ENCODE data around the gene STXBP2. TPM values are rescaled to one million over a fixed set of nuclear protein-coding genes. Genes with fewer than 3 reads are reported as not detected.

STXBP2 gene
- 100 to 1,000 TPM in 1 of 3 donors, 10 to 100 TPM in 2; 43.6 to 114 (median 83.1) TPM for polyA plus RNA-seq

GRCh38 chr19:7636691-7637373 lies at the start of gene STXBP2:
TSS of gene STXBP2 (plus strand) at chr19:7637110. CDS start at chr19:7637150, 40 bp downstream.
- WGBS, 3 donors, result 4 to 7% (median 6%) methylated on average over 57 to 61 of the region's 61 CpGs

GRCh38 chr19:7589822-7590221 lies 47.1 kb upstream of the STXBP2 start:
- no peak overlapping the region for H3K27ac ChIP-seq (ENCODE audit: low read depth, low read length)
- WGBS, 3 donors, result 86 to 92% (median 89%) methylated on average over 7 of the region's 7 CpGs

More at GRCh38 chr19:7636691-7637373, at the start of gene STXBP2:
- H3K27ac ChIP-seq (ENCODE audit: low read depth, low read length), result peak within 1 kb of the TSS; percentile 62

DNA sequence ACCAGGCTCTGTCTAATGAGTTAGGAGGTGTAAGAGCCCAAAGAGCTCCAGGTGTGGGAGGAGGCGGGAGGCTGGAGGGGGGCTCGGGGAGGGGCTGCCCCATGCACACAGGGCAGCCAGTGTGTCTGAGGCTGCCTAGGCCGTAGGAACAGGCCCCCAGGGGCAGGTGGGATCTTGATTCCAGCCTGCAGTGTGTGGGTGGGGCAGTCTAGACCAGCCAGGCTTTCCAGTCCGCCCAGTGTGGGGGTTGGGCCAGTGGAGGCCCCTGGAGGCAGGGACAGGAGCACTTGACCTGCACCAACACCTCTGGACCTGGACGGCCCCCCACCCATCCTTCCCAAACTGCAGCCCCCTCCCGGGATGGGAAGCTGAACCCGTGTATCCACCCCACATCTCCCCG lies 46.7 kb upstream of the STXBP2 start:
- WGBS, 3 donors, result 31 to 58% (median 54%) methylated on average over 8 of the region's 8 CpGs
- no peak overlapping the region for H3K27ac ChIP-seq (ENCODE audit: low read depth, low read length)

- 0 to 1% (median 1%) methylated on average over 35 to 78 of the region's 78 CpGs for WGBS, 3 donors
- H3K27ac ChIP-seq (ENCODE audit: low read depth, low read length), result no peak within 1 kb of the TSS
Measured at GRCh38 chr19:7595466-7596133, 41.3 kb upstream of the STXBP2 start, which contains the start of gene CAMSAP3. TSS of gene CAMSAP3 (plus strand) at chr19:7595863. CDS start at chr19:7596003, 140 bp downstream.

- 2 to 4% (median 4%) methylated on average over 51 to 68 of the region's 70 CpGs for WGBS, 3 donors
- H3K27ac ChIP-seq (ENCODE audit: low read depth, low read length), result no peak overlapping the region
Measured at GRCh38 chr19:7596211-7596937, 40.5 kb upstream of the STXBP2 start.

DNA sequence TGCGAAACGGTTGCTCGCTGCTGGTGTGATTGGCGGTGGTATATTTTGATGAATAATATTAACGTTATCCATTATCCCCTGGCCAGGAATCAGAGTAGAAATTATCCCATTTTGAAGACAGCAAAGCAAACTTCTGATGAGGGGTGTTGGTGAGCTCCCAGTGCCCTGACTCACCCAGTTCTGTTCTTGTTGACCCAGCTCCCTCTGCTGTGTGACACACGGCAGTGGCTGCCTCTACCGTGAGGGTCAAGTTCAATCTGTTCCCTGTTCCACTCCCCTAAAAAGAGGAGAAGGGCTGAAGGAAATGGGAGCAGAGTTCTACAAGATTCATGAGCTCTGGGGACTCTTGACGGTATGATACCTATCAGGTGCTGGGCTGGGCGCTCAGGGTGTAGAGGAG lies 39.2 kb upstream of the STXBP2 start:
- WGBS, 3 donors, result 62 to 75% (median 66%) methylated on average over 9 of the region's 9 CpGs
- H3K27ac ChIP-seq (ENCODE audit: low read depth, low read length), result no peak overlapping the region

GRCh38 chr19:7598180-7598579 lies 38.7 kb upstream of the STXBP2 start:
- no peak overlapping the region for H3K27ac ChIP-seq (ENCODE audit: low read depth, low read length)
- WGBS, 3 donors, result 71 to 80% (median 75%) methylated on average over 6 of the region's 6 CpGs

GRCh38 chr19:7600721-7601120 lies 36.2 kb upstream of the STXBP2 start:
- no peak overlapping the region for H3K27ac ChIP-seq (ENCODE audit: low read depth, low read length)

DNA sequence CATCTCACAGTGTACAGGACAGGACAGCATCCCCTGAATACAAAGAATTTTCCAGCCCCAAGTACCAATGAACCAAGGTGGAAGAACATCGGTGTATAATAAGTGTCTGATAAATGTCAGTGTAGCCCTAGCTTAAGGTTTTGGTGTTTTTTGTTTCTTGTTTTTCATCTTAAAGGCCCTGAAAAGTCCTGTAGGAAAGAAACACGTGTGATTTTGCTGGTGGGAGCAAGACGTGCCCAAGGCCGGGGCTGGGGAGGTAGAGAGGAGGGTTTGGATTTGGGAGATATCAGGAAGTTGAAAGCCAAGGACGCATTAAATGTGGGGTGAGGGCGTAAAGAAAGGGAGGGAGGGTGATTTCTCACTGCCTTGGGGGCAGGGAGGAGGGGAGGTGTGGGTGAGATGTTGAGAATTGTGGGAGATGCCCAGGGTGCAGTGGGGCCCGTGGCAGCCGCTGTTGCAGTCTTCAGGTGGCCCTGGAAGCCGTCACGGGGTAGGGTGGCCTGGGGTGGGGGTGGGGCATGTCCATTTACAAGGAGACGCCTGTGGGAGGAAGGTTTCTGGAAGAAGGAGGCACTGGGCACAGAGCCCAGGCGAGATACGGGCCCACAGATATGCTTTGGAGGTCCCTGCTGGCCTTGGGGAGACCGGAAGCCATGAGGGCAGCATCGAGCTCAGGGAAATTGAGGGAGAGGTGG lies 34.5 kb upstream of the STXBP2 start:
- WGBS, 3 donors, result 24 to 36% (median 33%) methylated on average over 14 to 15 of the region's 15 CpGs
- no peak overlapping the region for H3K27ac ChIP-seq (ENCODE audit: low read depth, low read length)

GRCh38 chr19:7602935-7603497 lies 33.9 kb upstream of the STXBP2 start:
- H3K27ac ChIP-seq (ENCODE audit: low read depth, low read length), result no peak overlapping the region
- WGBS, 3 donors, result 51 to 60% (median 54%) methylated on average over 11 of the region's 11 CpGs

GRCh38 chr19:7603919-7604318 lies 33.0 kb upstream of the STXBP2 start:
- 68 to 79% (median 74%) methylated on average over 9 of the region's 9 CpGs for WGBS, 3 donors

DNA sequence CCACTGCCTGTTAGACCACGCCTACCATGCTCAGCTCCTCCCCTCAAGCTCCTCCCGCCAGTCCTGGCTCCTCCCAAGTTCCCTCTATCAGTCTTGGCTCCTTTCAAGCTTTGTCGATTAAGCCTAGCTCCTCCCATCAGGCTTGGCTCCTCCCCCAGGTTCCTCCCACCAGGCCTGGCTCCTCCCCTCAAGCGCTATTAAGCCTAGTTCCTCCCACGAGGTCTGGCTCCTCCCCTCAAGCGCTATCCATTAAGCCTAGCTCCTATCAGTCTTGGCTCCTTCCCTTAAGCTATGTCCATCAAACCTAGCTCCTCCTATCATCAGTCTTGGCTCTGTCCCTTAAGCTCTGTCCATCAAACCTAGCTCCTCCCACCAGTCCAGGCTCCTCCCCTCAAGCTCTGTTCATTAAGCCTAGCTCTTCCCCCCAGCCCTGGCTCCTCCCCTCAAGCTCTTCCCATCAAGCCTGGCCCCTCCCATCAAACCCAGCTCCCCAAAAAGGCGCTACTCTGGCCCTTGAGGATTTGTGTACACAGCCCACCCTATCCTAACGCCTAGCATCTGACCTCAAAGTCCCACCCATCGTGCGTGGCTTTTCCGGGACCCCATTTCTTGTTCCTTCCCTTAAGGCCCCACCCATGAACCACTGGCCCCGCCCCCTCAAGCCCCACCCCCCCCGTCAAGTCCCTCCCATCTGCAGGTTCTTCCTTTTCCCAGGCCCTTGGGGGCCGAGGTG lies 31.3 kb upstream of the STXBP2 start:
- no peak overlapping the region for H3K27ac ChIP-seq (ENCODE audit: low read depth, low read length)
- WGBS, 3 donors, result 65 to 79% (median 71%) methylated on average over 13 to 14 of the region's 14 CpGs

More at GRCh38 chr19:7603919-7604318, 33.0 kb upstream of the STXBP2 start:
- no peak overlapping the region for H3K27ac ChIP-seq (ENCODE audit: low read depth, low read length)

DNA sequence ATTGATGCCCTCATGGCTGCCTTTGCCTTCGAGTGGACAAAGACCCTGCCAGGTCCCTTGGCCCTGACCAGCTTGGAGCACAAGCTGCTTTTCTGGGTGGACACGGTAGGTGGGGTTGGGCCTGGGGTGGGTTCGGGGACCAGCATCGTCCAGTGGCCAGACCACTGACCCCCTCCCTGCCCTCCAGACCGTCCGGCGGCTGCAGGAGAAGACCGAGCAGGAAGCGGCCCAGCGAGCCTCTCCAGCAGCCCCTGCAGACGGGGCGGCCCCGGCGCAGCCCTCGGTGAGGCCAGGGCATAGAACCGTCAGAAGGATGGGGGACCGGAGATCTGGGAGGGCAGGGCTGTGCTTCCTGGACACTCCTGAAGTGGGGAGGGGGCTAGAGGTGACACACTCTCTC lies 30.6 kb upstream of the STXBP2 start:
- H3K27ac ChIP-seq (ENCODE audit: low read depth, low read length), result no peak overlapping the region
- WGBS, 3 donors, result 72 to 88% (median 80%) methylated on average over 16 to 17 of the region's 17 CpGs

DNA sequence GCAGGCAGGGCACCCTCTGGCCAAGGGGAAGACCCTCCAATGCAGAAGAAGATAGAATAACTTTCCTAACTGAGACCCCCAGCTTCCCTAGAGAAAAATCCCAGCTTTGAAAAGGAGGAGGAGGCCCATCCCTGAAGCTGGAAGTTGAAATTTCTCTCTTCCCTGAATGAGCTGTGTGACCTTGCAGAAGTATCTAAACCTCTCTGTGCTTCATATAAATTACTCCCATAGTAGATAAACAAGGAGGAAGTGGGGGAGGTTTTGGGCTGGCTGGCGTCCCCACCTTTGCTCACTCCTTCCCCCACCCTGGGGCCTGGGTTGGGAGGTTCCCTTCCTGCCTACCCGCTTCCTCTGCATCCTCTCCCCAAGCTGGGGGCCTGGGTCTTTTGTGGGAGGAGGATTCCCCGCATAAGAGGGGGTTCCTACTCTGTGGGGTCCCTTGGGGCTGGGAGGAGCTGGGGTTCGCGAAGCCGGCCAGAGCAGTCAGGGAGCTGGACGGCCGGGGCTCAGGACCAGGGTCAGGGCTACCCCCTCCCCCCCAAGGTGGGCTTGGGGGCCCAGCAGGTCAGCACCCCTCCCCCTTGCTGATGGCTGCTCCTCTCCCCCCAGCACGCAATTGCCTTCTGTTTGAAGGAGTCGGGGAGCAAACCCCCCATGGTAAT lies 29.6 kb upstream of the STXBP2 start:
- no peak overlapping the region for H3K27ac ChIP-seq (ENCODE audit: low read depth, low read length)
- WGBS, 3 donors, result 67 to 84% (median 68%) methylated on average over 8 to 10 of the region's 10 CpGs

- H3K27ac ChIP-seq (ENCODE audit: low read depth, low read length), result no peak overlapping the region
- WGBS, 3 donors, result 86 to 92% (median 90%) methylated on average over 22 to 25 of the region's 25 CpGs
Measured at GRCh38 chr19:7607874-7608560, 28.9 kb upstream of the STXBP2 start.

DNA sequence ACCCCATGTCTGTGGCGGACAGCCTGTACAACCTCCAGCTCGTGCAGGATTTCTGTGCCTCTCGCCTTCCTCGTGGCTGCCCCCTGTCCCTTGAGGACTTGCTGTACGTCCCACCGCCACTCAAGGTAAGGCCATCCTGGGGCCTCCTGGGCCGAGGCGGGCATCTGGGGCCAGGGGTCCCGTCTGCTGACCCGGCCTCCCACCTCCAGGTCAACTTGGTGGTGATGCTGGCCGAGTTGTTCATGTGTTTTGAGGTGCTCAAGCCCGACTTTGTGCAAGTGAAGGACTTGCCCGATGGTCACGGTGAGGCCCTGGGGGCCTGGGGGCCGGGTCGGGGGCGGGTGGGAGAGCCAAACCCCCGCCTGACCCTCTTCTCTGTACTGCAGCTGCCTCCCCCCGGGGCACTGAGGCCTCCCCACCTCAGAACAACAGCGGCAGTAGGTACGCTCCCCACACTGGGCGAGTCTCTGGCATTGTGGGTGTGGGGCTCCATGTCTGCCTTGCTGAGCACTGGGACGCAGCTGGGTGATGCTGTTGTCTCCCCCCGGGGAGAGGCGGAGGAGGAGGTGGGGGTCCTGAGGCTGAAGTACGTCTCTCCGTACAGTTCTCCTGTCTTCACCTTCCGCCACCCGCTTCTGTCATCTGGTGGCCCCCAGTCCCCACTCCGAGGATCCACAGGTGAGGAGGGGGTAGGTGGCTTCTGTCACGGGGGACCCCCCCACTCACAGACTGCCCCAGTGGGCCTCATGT lies 26.2 kb upstream of the STXBP2 start:
- no peak overlapping the region for H3K27ac ChIP-seq (ENCODE audit: low read depth, low read length)
- 83 to 88% (median 84%) methylated on average over 30 to 31 of the region's 31 CpGs for WGBS, 3 donors

All from adipose tissue (tissue), 3 donors.